Measurements from ENCODE around the gene NFS1.
A peak's percentile ranks its signal among the peaks of the same experiment; 100 is the strongest.
"Not testable (repeated sequence)": the region's sequence is repeated elsewhere in the genome, so short reads cannot be mapped to it uniquely, and the experiment has no call there.

NFS1 gene

GRCh38 chr20:35699127-35699956 is at the start of gene NFS1, which contains the start of gene ROMO1:
Gene NFS1 (minus strand): TSS chr20:35699352. CDS start chr20:35699288, 64 bp downstream.
Gene ROMO1 (plus strand): TSS chr20:35699405. CDS start chr20:35699633, 228 bp downstream.
- peak; percentile 90 for DNase-seq

GRCh38 chr20:35744492-35744841 is 45.3 kb upstream of the NFS1 start:
- not testable (repeated sequence) for DNase-seq

- peak; percentile 57 for DNase-seq
These were observed 44.7 kb upstream of the NFS1 start for GRCh38 chr20:35743693-35744491.

- peak; percentile 53 for DNase-seq
These were observed 43.8 kb upstream of the NFS1 start for GRCh38 chr20:35742741-35743523.

- DNase-seq: peak; percentile 100
These were observed 43.0 kb upstream of the NFS1 start, which contains the start of gene RBM39 for GRCh38 chr20:35741892-35742740. Gene RBM39 (minus strand): TSS chr20:35742260. CDS start chr20:35740874, 1,386 bp downstream.

GRCh38 chr20:35739294-35740163 is 40.4 kb upstream of the NFS1 start:
- peak; percentile 62 for DNase-seq

GRCh38 chr20:35738410-35739179 is 39.4 kb upstream of the NFS1 start:
- DNase-seq: no peak

- no peak for DNase-seq
These were observed 38.7 kb upstream of the NFS1 start for GRCh38 chr20:35737865-35738333.

GRCh38 chr20:35735826-35736470 is 36.8 kb upstream of the NFS1 start:
- no peak for DNase-seq

GRCh38 chr20:35734777-35735649 is 35.9 kb upstream of the NFS1 start:
- DNase-seq: no peak

- DNase-seq: no peak
These were observed 35.2 kb upstream of the NFS1 start for GRCh38 chr20:35734374-35734773.

- DNase-seq: no peak
These were observed 33.5 kb upstream of the NFS1 start for GRCh38 chr20:35732644-35732982.

GRCh38 chr20:35731862-35732643 is 32.9 kb upstream of the NFS1 start:
- DNase-seq: no peak

- DNase-seq: no peak
These were observed 32.3 kb upstream of the NFS1 start for GRCh38 chr20:35731469-35731788.

GRCh38 chr20:35730583-35731468 is 31.7 kb upstream of the NFS1 start:
- no peak for DNase-seq

- no peak for DNase-seq
These were observed 30.9 kb upstream of the NFS1 start for GRCh38 chr20:35729836-35730582.

All from activated CD4-positive, alpha-beta T cell treated with anti-CD3 and anti-CD28 coated beads, Interleukin-2, amount 50 U/mL, for 16 hours (primary cell).